LHCN-M2 (cell line): ENCODE data around the gene CCDC92B. TPM values are rescaled to one million over a fixed set of nuclear protein-coding genes. Genes with fewer than 3 reads are reported as not detected.
"Not testable (repeated sequence)": the region's sequence is repeated elsewhere in the genome, so short reads cannot be mapped to it uniquely, and the experiment has no call there.

ENCODE experiments used
- DNase-seq: peaks from one replicate; pipeline ENCODE4 v3.0.0-alpha.2; 2012; ENCODE audit warnings: low read depth
- total RNA-seq: library from RNA; depleted of rRNA; stranded (reverse); fragments of >200 nt; gene quantifications from 2 replicates; pipeline ENCODE4 v1.2.3, GENCODE V29; 2014

Gene CCDC92B
- total RNA-seq, 1 experiment from 2014 or later = not detected

DNA sequence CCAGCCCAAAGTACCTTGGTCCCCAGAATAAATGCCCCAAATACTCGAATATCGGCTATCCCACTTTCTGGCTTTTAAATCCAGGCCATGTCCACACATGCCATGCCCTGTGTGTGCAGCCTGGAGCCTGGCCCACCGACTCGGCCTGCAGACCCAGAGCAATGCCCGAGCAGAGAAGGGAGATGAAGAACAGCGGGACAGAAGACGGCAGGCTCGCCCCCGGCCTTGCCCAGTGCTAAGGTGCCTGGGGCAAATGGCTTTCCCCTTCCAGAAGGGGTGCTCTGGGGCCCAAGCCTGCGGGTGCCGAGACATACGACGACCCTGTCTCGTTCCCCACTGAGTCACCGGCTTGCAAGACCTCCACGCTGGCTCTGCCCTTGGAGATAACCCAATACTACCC is 45.8 kb downstream of the CCDC92B start:
- DNase-seq = no peak

GRCh38 chr17:2703181-2703580 is 46.3 kb downstream of the CCDC92B start:
- no peak for DNase-seq

DNA sequence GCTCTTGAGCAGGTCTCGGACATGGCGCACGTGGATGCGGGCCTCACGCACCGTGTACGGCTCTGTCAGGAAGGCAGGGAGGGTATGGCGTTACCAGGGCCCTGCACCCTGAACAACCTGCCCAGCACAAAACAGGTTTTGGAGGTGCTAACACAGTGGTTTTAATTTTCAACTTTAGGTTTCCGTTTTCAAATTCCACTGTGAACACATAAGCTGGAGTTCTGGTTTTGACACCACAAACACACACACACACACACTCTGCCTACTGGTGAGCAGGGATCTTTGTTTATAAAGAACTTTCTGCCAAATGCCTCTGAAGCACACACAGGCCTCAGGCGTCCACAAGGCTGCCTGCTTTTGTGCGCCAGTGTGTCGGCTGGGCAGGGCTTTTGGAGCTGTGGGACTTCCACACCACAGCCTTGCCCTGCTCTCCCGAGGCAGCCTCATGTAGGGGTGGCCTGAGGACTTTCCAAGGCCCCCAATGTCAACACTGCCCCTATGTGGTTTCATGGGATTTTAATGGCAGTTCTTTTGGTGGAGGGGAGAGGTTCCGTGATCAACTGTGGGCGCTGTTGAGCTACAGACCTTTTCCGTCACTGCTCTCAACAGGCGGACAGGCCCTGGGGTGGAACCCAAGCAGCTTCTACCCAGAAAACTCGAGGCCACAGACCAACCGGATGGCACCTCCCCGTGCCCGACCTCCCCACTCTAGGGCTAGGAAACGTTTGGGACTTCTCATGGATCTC is 47.3 kb downstream of the CCDC92B start:
- DNase-seq = no peak

DNA sequence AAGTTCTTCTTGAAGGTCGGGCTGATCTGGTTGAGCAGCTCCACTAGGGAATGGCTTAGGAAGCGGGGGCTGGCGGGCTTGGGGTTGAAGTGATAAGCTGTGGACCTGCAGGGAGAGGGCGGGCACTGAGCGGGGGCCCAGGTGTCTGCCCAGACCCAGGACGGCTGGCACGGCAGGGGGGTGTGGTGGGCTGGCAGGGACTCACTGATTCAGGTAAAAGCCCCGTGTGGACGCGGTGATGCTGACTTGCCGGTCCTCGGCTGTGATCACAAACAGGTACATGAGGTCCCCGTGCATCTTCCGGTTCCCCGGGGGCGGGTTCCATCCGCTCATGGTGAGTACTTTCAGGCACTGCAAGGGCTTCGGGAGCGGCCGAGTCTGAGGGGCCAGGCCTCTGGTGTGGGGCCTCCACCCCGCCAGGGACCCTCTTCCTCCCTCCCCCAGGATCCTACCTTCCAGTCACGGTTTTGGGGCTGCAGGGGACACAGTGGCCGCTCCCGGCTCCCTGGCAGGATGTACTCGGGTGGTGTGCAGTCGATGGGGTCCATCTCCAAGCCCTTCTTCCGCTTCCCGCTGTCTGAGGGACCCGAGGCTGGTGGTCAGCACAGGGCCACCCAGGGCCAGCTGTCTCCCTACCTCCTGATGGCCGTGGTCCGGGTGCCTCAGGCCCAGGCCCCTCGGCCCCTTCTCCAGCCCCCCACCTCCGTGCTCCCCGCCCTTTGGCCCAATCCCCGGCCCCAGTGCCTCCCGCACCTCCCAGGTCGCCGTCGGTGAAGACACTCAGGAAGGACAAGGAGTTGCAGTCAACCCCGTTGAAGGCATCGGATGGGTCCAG is 48.1 kb downstream of the CCDC92B start:
- no peak for DNase-seq

DNA sequence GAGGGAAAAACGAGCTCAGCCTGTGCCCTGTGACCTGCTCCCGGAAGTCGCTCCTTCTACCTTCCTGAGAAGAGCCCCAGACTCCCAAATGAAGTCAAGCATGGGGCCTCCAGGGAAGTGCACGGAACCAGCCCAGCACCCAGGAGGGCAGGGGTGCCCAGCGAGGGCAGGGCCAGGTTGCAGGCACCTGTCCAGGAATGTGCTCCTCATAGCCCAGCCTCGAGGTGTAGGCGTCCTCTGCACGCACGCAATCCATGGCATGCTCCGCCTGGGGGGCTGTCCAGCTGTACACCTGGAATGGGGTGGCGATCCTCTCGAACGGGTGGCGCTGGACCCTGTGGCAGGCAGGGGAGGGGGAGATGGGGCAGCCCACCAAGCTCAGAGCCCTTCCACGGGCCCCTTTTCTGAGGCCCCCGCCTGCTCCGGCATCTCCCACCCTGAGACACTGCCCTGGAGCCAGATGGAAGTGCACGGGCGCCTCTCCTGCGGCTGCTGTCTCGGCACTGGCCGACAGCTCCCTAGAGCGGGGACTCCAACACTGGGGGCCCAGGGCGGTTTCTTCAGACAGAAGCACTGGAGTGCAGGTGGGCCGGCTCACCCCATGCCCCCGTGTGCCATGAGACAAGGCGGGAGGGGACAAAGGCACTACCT is 48.8 kb downstream of the CCDC92B start:
- DNase-seq = no peak

- no peak for DNase-seq
These were observed 49.4 kb downstream of the CCDC92B start for GRCh38 chr17:2700030-2700490.

- DNase-seq = not testable (repeated sequence)
These were observed 50.1 kb downstream of the CCDC92B start for GRCh38 chr17:2699216-2699805.

- DNase-seq = no peak
These were observed 51.8 kb downstream of the CCDC92B start for GRCh38 chr17:2697611-2698162.

GRCh38 chr17:2695961-2696760 is 53.3 kb downstream of the CCDC92B start:
- DNase-seq = no peak

- DNase-seq = no peak
These were observed 54.0 kb downstream of the CCDC92B start for GRCh38 chr17:2695243-2695960.

GRCh38 chr17:2694381-2695242 is 54.8 kb downstream of the CCDC92B start:
- DNase-seq = no peak

GRCh38 chr17:2693561-2694380 is 55.7 kb downstream of the CCDC92B start:
- DNase-seq = no peak

GRCh38 chr17:2692781-2693135 is 56.7 kb downstream of the CCDC92B start:
- no peak for DNase-seq

DNA sequence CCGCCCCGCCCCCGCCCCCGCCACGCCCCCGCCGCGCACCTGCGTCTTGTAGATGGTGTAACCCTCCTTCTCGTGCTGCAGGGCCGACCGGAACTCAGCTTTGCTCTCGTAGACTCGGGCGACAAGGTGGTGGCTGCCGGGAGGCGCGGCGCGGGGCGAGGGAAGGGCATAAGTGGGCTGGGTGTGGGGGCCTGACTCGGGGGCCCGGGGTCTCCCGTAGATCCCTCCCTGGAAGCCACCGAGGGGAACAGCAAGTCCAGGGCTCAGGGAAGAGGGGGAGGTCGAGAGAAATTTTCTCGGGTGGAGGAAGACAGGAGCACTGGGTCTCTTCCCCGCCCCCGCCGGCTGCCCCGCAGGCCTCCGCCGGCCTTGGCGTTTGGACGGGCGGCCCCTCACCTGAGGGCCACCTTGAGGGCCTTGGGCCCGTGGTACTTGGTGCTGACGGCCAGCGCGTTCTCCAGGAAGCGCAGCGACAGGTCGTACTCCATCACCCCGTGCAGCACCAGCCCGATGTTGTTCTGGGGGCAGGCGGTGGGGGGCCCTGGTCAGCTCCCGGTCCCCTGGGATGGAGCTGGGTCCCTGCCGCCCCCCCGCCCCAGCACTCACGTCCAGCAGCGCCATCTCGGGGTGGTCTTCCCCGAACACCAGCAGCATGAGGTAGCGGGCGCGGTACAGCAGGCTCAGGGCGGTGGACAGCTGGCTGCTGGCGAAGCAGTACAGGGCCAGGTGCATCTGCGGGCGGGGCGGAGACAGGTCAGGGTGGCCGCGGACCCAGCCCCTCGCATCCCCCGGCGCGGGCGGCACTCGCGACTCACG is 57.3 kb downstream of the CCDC92B start:
- DNase-seq = no peak

DNA sequence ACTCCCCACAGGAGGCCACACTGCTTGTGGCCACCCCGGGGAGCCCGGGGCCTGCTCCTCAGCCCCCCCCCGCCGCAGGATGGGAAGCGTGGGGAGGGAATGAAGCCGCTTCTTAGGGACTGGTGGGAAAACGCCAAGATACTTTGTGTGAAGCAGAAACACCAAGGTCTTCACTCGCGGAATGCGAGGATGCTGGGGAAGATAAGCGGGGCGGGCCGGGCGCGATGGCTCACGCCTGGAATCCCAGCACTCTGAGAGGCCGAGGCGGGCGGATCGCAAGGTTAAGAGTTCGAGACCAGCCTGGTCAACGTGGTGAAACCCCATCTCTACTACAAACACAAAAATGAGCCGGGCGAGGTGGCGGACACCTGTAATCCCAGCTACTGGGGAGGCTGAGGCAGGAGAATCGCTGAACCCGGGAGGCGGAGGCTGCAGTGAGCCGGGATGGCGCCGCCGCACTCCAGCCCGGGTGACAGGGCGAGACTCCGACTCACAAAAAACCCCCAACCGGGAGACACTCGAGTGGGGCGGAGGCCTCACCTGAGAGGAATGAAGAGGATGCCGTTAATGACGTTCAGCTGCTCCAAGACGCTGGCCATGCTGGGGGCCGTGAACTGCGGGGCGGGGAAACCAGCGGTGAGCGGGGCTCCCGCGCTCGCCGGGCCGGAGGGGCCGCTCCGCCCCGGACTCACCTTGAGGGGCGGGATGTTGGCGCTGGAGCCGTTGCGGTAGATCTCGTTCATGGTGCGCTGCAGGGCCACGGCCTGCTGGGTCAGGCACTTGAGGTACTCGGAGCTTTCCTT is 58.2 kb downstream of the CCDC92B start:
- DNase-seq = no peak
